Endothelial cell of umbilical vein (primary cell): ENCODE data around the gene SCN5A. TPM values are rescaled to one million over a fixed set of nuclear protein-coding genes. Genes with fewer than 3 reads are reported as not detected.

Experiments
- BruUV-seq: library from RNA; stranded (reverse); fragments of 400-500 nt; replicated peaks from 2 replicates; lab custom pipeline; 2021; lab: Mats Ljungman, UMichigan
- CTCF ChIA-PET: fragments of 300-600, 350-600 bp; sonication (Branson Sonifier 250); formaldehyde crosslinking; loops from one replicate; lab custom pipeline; 2021; ENCODE audit warnings: antibody characterized with exemption, inconsistent platforms; lab: Charles Lee
- POLR2A ChIA-PET: fragments of 300-600, 350-600 bp; sonication (Branson Sonifier 250); formaldehyde crosslinking; loops from one replicate; lab custom pipeline; 2021; ENCODE audit warnings: antibody characterized with exemption, inconsistent platforms; lab: Charles Lee
- DNase-seq: peaks from one replicate; pipeline ENCODE4 v3.0.0-alpha.2; 2011; ENCODE audit warnings: low read depth, low spot score
- FAIRE-seq: peaks from 2 replicates; lab custom pipeline; 2011; peaks lifted over from hg19 to GRCh38; lab: Jason Lieb, UNC
- H2AFZ ChIP-seq: 2 replicates; pipeline ENCODE4 v1.6.0; 2012; ENCODE audit warnings: low read depth, low read length, control low read depth, inconsistent platforms
- H3K27ac ChIP-seq: 2 replicates; pipeline ENCODE4 v1.5.1; 2011; ENCODE audit warnings: low read depth, mild to moderate bottlenecking, control low read depth, low read length, moderate library complexity; ENCODE audit not compliant: insufficient read depth
- H3K27me3 ChIP-seq, 2 experiments: 2 replicates each; pipeline versions ENCODE4 v1.6.0 to v1.6.1; 2011; ENCODE audit warnings: low read length in 2 of 2, mixed read lengths in 1 of 2; ENCODE audit not compliant: control insufficient read depth in 2 of 2, insufficient read depth in 2 of 2
- H3K36me3 ChIP-seq, 2 experiments: 2 replicates in 1 of 2; 3 replicates in 1 of 2; pipeline ENCODE4 v1.5.1; 2011; ENCODE audit warnings: low read length in 2 of 2, mild to moderate bottlenecking in 1 of 2, moderate library complexity in 1 of 2; ENCODE audit not compliant: control insufficient read depth in 2 of 2, insufficient read depth in 2 of 2; ENCODE audit errors: extremely low read depth in 1 of 2
- H3K4me1 ChIP-seq: 3 replicates; pipeline ENCODE4 v1.5.1; 2011; ENCODE audit warnings: mild to moderate bottlenecking, low read length; ENCODE audit not compliant: control insufficient read depth, insufficient read depth; ENCODE audit errors: extremely low read depth
- H3K4me2 ChIP-seq: 2 replicates; pipeline ENCODE4 v1.6.1; 2011; ENCODE audit warnings: low read length, control low read depth, mixed read lengths; ENCODE audit not compliant: insufficient read depth
- H3K4me3 ChIP-seq, 3 experiments: fragments of 200-600 bp in 1 of 3; sonication (generic), shearing (Covaris generic) in 1 of 3; replicated peaks in 1 of 3; 2 replicates each; pipeline ENCODE4 v1.5.1; 2011 to 2016; ENCODE audit warnings: control low read depth in 3 of 3, low read length in 3 of 3, mild to moderate bottlenecking in 2 of 3, inconsistent platforms in 1 of 3, low read depth in 1 of 3, moderate library complexity in 1 of 3; ENCODE audit not compliant: insufficient read depth in 1 of 3
- H3K79me2 ChIP-seq: 2 replicates; pipeline ENCODE4 v1.6.0; 2012; ENCODE audit warnings: low read length, inconsistent platforms; ENCODE audit not compliant: control insufficient read depth, insufficient read depth
- H3K9ac ChIP-seq: replicated peaks from 2 replicates; pipeline ENCODE3; 2011; ENCODE audit warnings: low read length, control low read depth; ENCODE audit not compliant: insufficient read depth; ENCODE audit errors: extremely low read depth
- H3K9me1 ChIP-seq: replicated peaks from 3 replicates; pipeline ENCODE4 v1.6.0; 2011; ENCODE audit warnings: mild to moderate bottlenecking, low read length; ENCODE audit not compliant: control insufficient read depth, insufficient read depth; ENCODE audit errors: extremely low read depth
- H3K9me3 ChIP-seq: replicated peaks from 2 replicates; pipeline ENCODE4 v1.5.1; 2012; ENCODE audit warnings: low read length, inconsistent platforms; ENCODE audit not compliant: control insufficient read depth, insufficient read depth
- H4K20me1 ChIP-seq: replicated peaks from 2 replicates; pipeline ENCODE3; 2011; ENCODE audit warnings: mild to moderate bottlenecking, low read length; ENCODE audit not compliant: control insufficient read depth, insufficient read depth; ENCODE audit errors: extremely low read depth
- EZH2 ChIP-seq: IDR thresholded peaks from 2 replicates; pipeline ENCODE4 v1.6.1; 2012; ENCODE audit warnings: borderline replicate concordance, low read depth, mild to moderate bottlenecking, moderate library complexity, low read length, inconsistent platforms; ENCODE audit not compliant: severe bottlenecking
- FOS ChIP-seq: IDR thresholded peaks from 2 replicates; pipeline ENCODE4 v1.6.1; 2011; ENCODE audit warnings: mild to moderate bottlenecking, low read length, moderate library complexity, borderline replicate concordance; ENCODE audit not compliant: insufficient read depth
- JUN ChIP-seq: IDR thresholded peaks from 2 replicates; pipeline ENCODE4 v1.6.1; 2011; ENCODE audit warnings: borderline replicate concordance, low read depth; ENCODE audit not compliant: insufficient read length, insufficient read depth
- MYC ChIP-seq: IDR thresholded peaks from one replicate; pipeline ENCODE4 v1.6.1; 2011; ENCODE audit warnings: mild to moderate bottlenecking, low read depth, low read length
- POLR2A ChIP-seq: IDR thresholded peaks from 2 replicates; pipeline ENCODE4 v1.6.1; 2012; ENCODE audit warnings: low read depth, mild to moderate bottlenecking, control low read depth, low read length
- dilution Hi-C: fragments of 300-500 bp; cut with MboI; formaldehyde crosslinking; loops from one replicate; pipeline ENCODE4 v1.15.0; 2019; ENCODE audit warnings: low sequenced_read_pairs; ENCODE audit not compliant: extremely low pct_ligation_motif_present
- intact Hi-C: fragments of 100-400 bp; cut with micrococcal nuclease; formaldehyde crosslinking; loops from one replicate; pipeline ENCODE4 v1.10.0; 2022
- polyA plus RNA-seq, 4 experiments: library from polyadenylated mRNA; depleted of rRNA in 3 of 4; stranded (reverse) in 3 of 4; unstranded in 1 of 4; fragments of >200 nt; gene quantifications; 2 replicates each; pipeline versions ENCODE4 v1.2.1 to v1.2.3, GENCODE V29; 2011 to 2012; ENCODE audit warnings: missing spikeins in 1 of 4
- total RNA-seq: library from RNA; stranded (reverse); gene quantifications from 2 replicates; pipeline ENCODE4 v1.2.3, GENCODE V29; 2021
- TF ChIP-seq, protein P1 (sequence below), 2 donors: IDR thresholded peaks; 1 replicate in 1 of 2; 2 replicates in 1 of 2; pipeline ENCODE4 v1.5.1; 2011; ENCODE audit warnings: low read length in 2 of 2, mild to moderate bottlenecking in 2 of 2, moderate library complexity in 2 of 2, control low read depth in 1 of 2, inconsistent platforms in 1 of 2, low read depth in 1 of 2; ENCODE audit not compliant: insufficient read depth in 1 of 2; ENCODE audit errors: extremely low read depth in 1 of 2
- TF ChIP-seq, protein P2 (sequence below): IDR thresholded peaks from 2 replicates; pipeline ENCODE4 v1.6.1; 2011; ENCODE audit not compliant: insufficient read depth, insufficient read length

Gene SCN5A
- total and polyA plus RNA-seq, 2 donors (not counting 3 experiments of a cell fraction or from before 2014, with no cell fraction given): 2.7 to 20.0 TPM

DNA sequence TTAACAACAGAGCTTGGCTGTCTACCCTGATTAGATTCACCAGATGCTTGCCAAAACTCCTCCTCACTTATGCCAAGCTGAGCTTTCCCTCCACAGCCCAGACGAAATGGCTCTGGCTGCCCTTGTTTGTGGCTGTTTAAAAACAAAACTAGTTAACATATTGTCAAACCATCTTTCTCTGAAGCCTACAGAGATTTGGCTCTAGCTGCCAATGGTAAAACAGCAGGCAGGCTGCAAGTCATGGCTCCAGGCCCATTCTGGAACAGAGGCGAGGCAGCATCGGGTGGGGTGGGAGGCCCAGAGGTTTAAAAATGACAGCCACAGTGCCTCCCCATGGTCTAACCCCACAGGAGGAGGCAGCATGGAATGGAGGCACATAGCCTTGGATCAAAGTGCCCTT, 75.9 kb downstream of the SCN5A start:
- no peaks in the 10 kb centered on the region for H3K36me3 ChIP-seq
- H3K27me3 ChIP-seq: no peaks in the 10 kb centered on the region
- dilution Hi-C loops (no loop called here), intact Hi-C loops (no loop called here)
- no peak overlapping the region for H3K9ac ChIP-seq
- H3K4me3 ChIP-seq: no peak overlapping the region
- H3K9me3 ChIP-seq: no peaks in the 10 kb centered on the region
- H3K4me2 ChIP-seq: no peak overlapping the region
- no peaks in the 10 kb centered on the region for H3K9me1 ChIP-seq
- ChIA-PET POLR2A (no interaction called here), CTCF (interaction anchor here (0.8 kb wide), 1 partner anchor 152 kb away, joined by 3 read pairs; no protein-coding TSS in a partner anchor)
- no peaks in the 10 kb centered on the region for H4K20me1 ChIP-seq
- TF ChIP-seq FOS: no peak
- TF ChIP-seq, protein P1, sequence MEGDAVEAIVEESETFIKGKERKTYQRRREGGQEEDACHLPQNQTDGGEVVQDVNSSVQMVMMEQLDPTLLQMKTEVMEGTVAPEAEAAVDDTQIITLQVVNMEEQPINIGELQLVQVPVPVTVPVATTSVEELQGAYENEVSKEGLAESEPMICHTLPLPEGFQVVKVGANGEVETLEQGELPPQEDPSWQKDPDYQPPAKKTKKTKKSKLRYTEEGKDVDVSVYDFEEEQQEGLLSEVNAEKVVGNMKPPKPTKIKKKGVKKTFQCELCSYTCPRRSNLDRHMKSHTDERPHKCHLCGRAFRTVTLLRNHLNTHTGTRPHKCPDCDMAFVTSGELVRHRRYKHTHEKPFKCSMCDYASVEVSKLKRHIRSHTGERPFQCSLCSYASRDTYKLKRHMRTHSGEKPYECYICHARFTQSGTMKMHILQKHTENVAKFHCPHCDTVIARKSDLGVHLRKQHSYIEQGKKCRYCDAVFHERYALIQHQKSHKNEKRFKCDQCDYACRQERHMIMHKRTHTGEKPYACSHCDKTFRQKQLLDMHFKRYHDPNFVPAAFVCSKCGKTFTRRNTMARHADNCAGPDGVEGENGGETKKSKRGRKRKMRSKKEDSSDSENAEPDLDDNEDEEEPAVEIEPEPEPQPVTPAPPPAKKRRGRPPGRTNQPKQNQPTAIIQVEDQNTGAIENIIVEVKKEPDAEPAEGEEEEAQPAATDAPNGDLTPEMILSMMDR (IDR thresholded peaks at IDR 0.05; ENCODE audit: extremely low read depth in 1 of 2, insufficient read depth in 1 of 2, low read depth in 1 of 2, low read length in 2 of 2): no peak
- no peak for TF ChIP-seq EZH2
- TF ChIP-seq POLR2A: no peak
- TF ChIP-seq, protein P2, sequence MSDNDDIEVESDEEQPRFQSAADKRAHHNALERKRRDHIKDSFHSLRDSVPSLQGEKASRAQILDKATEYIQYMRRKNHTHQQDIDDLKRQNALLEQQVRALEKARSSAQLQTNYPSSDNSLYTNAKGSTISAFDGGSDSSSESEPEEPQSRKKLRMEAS: no peak
- no peak for TF ChIP-seq JUN
- no peak for TF ChIP-seq MYC
- no peak overlapping the region for H3K27ac ChIP-seq
- no TSS peak for BruUV-seq
- H3K79me2 ChIP-seq: no peaks in the 10 kb centered on the region
- H2AFZ ChIP-seq: no peak overlapping the region
- no peaks in the 10 kb centered on the region for H3K4me1 ChIP-seq
- DNase-seq: no peak
- FAIRE-seq: no peak
